HepG2 (cell line): ENCODE measurements around the gene MAPK13. TPM values are rescaled to one million over a fixed set of nuclear protein-coding genes. Genes with fewer than 3 reads are reported as not detected.
A peak's percentile ranks its signal among the peaks of the same experiment; 100 is the strongest.

Source experiments
- AGO2 ChIP-seq: fragments of 200-400 bp; formaldehyde crosslinking; optimal IDR thresholded peaks from 2 replicates; pipeline ENCODE3; 2017; ENCODE audit warnings: mild to moderate bottlenecking, low read depth, low read length, moderate library complexity
- MAF1 ChIP-seq: sonication (generic); formaldehyde crosslinking; IDR thresholded peaks from 2 replicates; pipeline ENCODE4 v1.5.0; 2020; ENCODE audit warnings: missing genetic modification reagents, borderline replicate concordance
- NCOR1 ChIP-seq: fragments of 200-600 bp; sonication (generic); IDR thresholded peaks from 2 replicates; pipeline ENCODE4 v1.7.0; 2017; ENCODE audit warnings: antibody characterized with exemption, low read length, borderline replicate concordance
- ZBTB10 ChIP-seq: sonication (generic); formaldehyde crosslinking; IDR thresholded peaks from 2 replicates; pipeline ENCODE4 v1.4.0; 2020; ENCODE audit warnings: missing genetic modification reagents, borderline replicate concordance
- ZNF318 ChIP-seq: sonication (generic); formaldehyde crosslinking; IDR thresholded peaks from 2 replicates; pipeline ENCODE4 v1.4.0; 2020; ENCODE audit warnings: mild to moderate bottlenecking, missing genetic modification reagents
- ZNF558 ChIP-seq: sonication (generic); formaldehyde crosslinking; IDR thresholded peaks from 2 replicates; pipeline ENCODE4 v1.9.0; 2022; ENCODE audit warnings: mild to moderate bottlenecking, missing genetic modification reagents, borderline replicate concordance
- ZNF737 ChIP-seq: sonication (generic); formaldehyde crosslinking; IDR thresholded peaks from 2 replicates; pipeline ENCODE4 v1.5.0; 2020; ENCODE audit warnings: missing genetic modification reagents, mild to moderate bottlenecking, borderline replicate concordance
- polyA plus RNA-seq, 8 experiments: library from polyadenylated mRNA; depleted of rRNA in 3 of 8; stranded (reverse) in 7 of 8; unstranded in 1 of 8; fragments of >200 nt; fragmentation: Illumina TruSeq in 4 of 8; extraction: Trizol in 4 of 8; gene quantifications; 2 replicates each; pipeline versions ENCODE4 v1.2.1 to v1.2.3, GENCODE V29; 2011 to 2016; ENCODE audit warnings: low read depth in 4 of 8, missing spikeins in 1 of 8, mixed read lengths in 1 of 8; ENCODE audit not compliant: insufficient read depth in 1 of 8
- total RNA-seq, 5 experiments: library from RNA; depleted of rRNA; stranded (reverse); fragments of >200 nt; fragmentation: Illumina TruSeq; extraction: Trizol; gene quantifications; 2 replicates each; pipeline ENCODE4 v1.2.3, GENCODE V29; 2016; ENCODE audit warnings: low read depth in 1 of 5
- TF ChIP-seq, protein P1 (sequence below): fragments of 450-650 bp; IDR thresholded peaks from 2 replicates; pipeline ENCODE4 v1.6.1; 2016
- TF ChIP-seq, protein P2 (sequence below): sonication (generic); formaldehyde crosslinking; IDR thresholded peaks from 2 replicates; pipeline ENCODE4 v1.8.1; 2023; ENCODE audit warnings: mild to moderate bottlenecking, missing genetic modification reagents
- TF ChIP-seq, protein P3 (sequence below): sonication (generic); formaldehyde crosslinking; IDR thresholded peaks from 2 replicates; pipeline ENCODE4 v1.5.1; 2020; ENCODE audit warnings: missing genetic modification reagents, mild to moderate bottlenecking, borderline replicate concordance

Gene MAPK13
- total and polyA plus RNA-seq, 2 of the 13 experiments (the other 11 are each of a cell fraction or from before 2014, with no cell fraction given) = 12.7 to 43.4 TPM

GRCh38 chr6:36095497-36096391, 34.6 kb upstream of the MAPK13 start (continued):
- TF ChIP-seq ZBTB10 (CRISPR knock-in tag) (no peak), NCOR1 (peak; percentile 90), ZNF558 (CRISPR knock-in tag) (no peak), MAF1 (CRISPR knock-in tag) (no peak), ZNF737 (CRISPR knock-in tag) (no peak; the same call in 1 of the 2 replicates), ZNF318 (no peak), AGO2 (no peak)
- TF ChIP-seq, protein P1, sequence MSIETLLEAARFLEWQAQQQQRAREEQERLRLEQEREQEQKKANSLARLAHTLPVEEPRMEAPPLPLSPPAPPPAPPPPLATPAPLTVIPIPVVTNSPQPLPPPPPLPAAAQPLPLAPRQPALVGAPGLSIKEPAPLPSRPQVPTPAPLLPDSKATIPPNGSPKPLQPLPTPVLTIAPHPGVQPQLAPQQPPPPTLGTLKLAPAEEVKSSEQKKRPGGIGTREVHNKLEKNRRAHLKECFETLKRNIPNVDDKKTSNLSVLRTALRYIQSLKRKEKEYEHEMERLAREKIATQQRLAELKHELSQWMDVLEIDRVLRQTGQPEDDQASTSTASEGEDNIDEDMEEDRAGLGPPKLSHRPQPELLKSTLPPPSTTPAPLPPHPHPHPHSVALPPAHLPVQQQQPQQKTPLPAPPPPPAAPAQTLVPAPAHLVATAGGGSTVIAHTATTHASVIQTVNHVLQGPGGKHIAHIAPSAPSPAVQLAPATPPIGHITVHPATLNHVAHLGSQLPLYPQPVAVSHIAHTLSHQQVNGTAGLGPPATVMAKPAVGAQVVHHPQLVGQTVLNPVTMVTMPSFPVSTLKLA = peak; percentile 50
- TF ChIP-seq, protein P2, sequence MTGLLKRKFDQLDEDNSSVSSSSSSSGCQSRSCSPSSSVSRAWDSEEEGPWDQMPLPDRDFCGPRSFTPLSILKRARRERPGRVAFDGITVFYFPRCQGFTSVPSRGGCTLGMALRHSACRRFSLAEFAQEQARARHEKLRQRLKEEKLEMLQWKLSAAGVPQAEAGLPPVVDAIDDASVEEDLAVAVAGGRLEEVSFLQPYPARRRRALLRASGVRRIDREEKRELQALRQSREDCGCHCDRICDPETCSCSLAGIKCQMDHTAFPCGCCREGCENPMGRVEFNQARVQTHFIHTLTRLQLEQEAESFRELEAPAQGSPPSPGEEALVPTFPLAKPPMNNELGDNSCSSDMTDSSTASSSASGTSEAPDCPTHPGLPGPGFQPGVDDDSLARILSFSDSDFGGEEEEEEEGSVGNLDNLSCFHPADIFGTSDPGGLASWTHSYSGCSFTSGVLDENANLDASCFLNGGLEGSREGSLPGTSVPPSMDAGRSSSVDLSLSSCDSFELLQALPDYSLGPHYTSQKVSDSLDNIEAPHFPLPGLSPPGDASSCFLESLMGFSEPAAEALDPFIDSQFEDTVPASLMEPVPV (CRISPR knock-in tag) = no peak
- TF ChIP-seq, protein P3, sequence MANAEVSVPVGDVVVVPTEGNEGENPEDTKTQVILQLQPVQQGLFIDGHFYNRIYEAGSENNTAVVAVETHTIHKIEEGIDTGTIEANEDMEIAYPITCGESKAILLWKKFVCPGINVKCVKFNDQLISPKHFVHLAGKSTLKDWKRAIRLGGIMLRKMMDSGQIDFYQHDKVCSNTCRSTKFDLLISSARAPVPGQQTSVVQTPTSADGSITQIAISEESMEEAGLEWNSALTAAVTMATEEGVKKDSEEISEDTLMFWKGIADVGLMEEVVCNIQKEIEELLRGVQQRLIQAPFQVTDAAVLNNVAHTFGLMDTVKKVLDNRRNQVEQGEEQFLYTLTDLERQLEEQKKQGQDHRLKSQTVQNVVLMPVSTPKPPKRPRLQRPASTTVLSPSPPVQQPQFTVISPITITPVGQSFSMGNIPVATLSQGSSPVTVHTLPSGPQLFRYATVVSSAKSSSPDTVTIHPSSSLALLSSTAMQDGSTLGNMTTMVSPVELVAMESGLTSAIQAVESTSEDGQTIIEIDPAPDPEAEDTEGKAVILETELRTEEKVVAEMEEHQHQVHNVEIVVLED = no peak; the same call in 1 of the 2 replicates
